ENCODE measurements around the gene JRKL. TPM values are rescaled to one million over a fixed set of nuclear protein-coding genes. Genes with fewer than 3 reads are reported as not detected.

The JRKL gene
- total and polyA plus RNA-seq, 4 donors, result 6.3 to 15.4 (median 10.0) TPM

GRCh38 chr11:96388891-96389719, 708 bp upstream of the JRKL start:
- DNase-seq, result no peak
- Histone ChIP-seq H3K27ac (ENCODE audit: low read depth in 1 of 2, low read length in 2 of 2) (peak overlapping the region in 1 of 2 donors; percentile 16), H3K4me3 (ENCODE audit: low read length in 2 of 2) (peak overlapping the region; percentile 79 to 99), H3K27me3 (ENCODE audit: control insufficient read depth in 1 of 2, insufficient read depth in 2 of 2, low read length in 1 of 2) (no peaks in the 10 kb centered on the region), H3K9me3 (ENCODE audit: control insufficient read depth, low read length) (no peaks in the 10 kb centered on the region), H3K36me3 (ENCODE audit: control insufficient read depth in 1 of 2, insufficient read depth in 2 of 2, low read length in 1 of 2) (no peaks in the 10 kb centered on the region), H3K4me1 (ENCODE audit: control insufficient read depth in 1 of 2, insufficient read depth in 2 of 2, low read length in 2 of 2) (peaks cover 0 to 3% of the 10 kb centered on the region in 2 donors)
- ATAC-seq (ENCODE audit: low FRiP score), result peak; percentile 61
- WGBS, 2 donors, result 0 to 1% methylated on average over 30 of the region's 30 CpGs
- intact Hi-C loops (cut with DNase I), result loop anchor here in 1 of 2 donors (10.0 kb wide), 1 partner anchor 544 kb away; no protein-coding TSS in a partner anchor

- intact Hi-C loops (cut with DNase I), result loop anchor here in 1 of 2 donors (5.0 kb wide), 1 partner anchor 538 kb away; no protein-coding TSS in a partner anchor
- WGBS, 2 donors, result 3 to 4% methylated on average over 6 of the region's 6 CpGs
Measured at GRCh38 chr11:96390488-96390792, 627 bp downstream of the JRKL start.

GRCh38 chr11:96391698-96392307, 2.0 kb downstream of the JRKL start:
- Histone ChIP-seq H3K4me1 (ENCODE audit: control insufficient read depth in 1 of 2, insufficient read depth in 2 of 2, low read length in 2 of 2) (peaks cover 0 to 3% of the 10 kb centered on the region in 2 donors), H3K36me3 (ENCODE audit: control insufficient read depth in 1 of 2, insufficient read depth in 2 of 2, low read length in 1 of 2) (no peaks in the 10 kb centered on the region), H3K4me3 (ENCODE audit: low read length in 2 of 2) (no peak overlapping the region), H3K27me3 (ENCODE audit: control insufficient read depth in 1 of 2, insufficient read depth in 2 of 2, low read length in 1 of 2) (no peaks in the 10 kb centered on the region), H3K27ac (ENCODE audit: low read depth in 1 of 2, low read length in 2 of 2) (no peak overlapping the region), H3K9me3 (ENCODE audit: control insufficient read depth, low read length) (no peaks in the 10 kb centered on the region)
- ATAC-seq (ENCODE audit: low FRiP score) (no peak), DNase-seq (no peak)
- WGBS, 2 donors, result 98% methylated on average over 3 of the region's 3 CpGs
- intact Hi-C loops (cut with DNase I), result loop anchor here in 1 of 2 donors (5.0 kb wide), 1 partner anchor 540 kb away; no protein-coding TSS in a partner anchor

More at GRCh38 chr11:96390488-96390792, 627 bp downstream of the JRKL start:
- DNase-seq (no peak), ATAC-seq (ENCODE audit: low FRiP score) (no peak)
- Histone ChIP-seq H3K27me3 (ENCODE audit: control insufficient read depth in 1 of 2, insufficient read depth in 2 of 2, low read length in 1 of 2) (no peaks in the 10 kb centered on the region), H3K4me1 (ENCODE audit: control insufficient read depth in 1 of 2, insufficient read depth in 2 of 2, low read length in 2 of 2) (peaks cover 0 to 3% of the 10 kb centered on the region in 2 donors), H3K4me3 (ENCODE audit: low read length in 2 of 2) (peak overlapping the region; percentile 20 to 72), H3K27ac (ENCODE audit: low read depth in 1 of 2, low read length in 2 of 2) (peak overlapping the region in 1 of 2 donors; percentile 0), H3K9me3 (ENCODE audit: control insufficient read depth, low read length) (no peaks in the 10 kb centered on the region), H3K36me3 (ENCODE audit: control insufficient read depth in 1 of 2, insufficient read depth in 2 of 2, low read length in 1 of 2) (no peaks in the 10 kb centered on the region)

GRCh38 chr11:96393753-96394348, 4.0 kb downstream of the JRKL start:
- intact Hi-C loops (cut with DNase I), result loop anchor here in 1 of 2 donors (5.0 kb wide), 1 partner anchor 542 kb away; no protein-coding TSS in a partner anchor

GRCh38 chr11:96394773-96395172, 5.0 kb downstream of the JRKL start:
- H3K27me3 ChIP-seq (ENCODE audit: control insufficient read depth in 1 of 2, insufficient read depth in 2 of 2, low read length in 1 of 2), result no peaks in the 10 kb centered on the region
- intact Hi-C loops (cut with DNase I), result loop anchor here in 1 of 2 donors (5.0 kb wide), 1 partner anchor 542 kb away; no protein-coding TSS in a partner anchor
- no peak for DNase-seq

More at GRCh38 chr11:96393753-96394348, 4.0 kb downstream of the JRKL start:
- Histone ChIP-seq H3K27ac (ENCODE audit: low read depth in 1 of 2, low read length in 2 of 2) (no peak overlapping the region), H3K9me3 (ENCODE audit: control insufficient read depth, low read length) (no peaks in the 10 kb centered on the region), H3K4me1 (ENCODE audit: control insufficient read depth in 1 of 2, insufficient read depth in 2 of 2, low read length in 2 of 2) (peaks cover 0 to 3% of the 10 kb centered on the region in 2 donors), H3K27me3 (ENCODE audit: control insufficient read depth in 1 of 2, insufficient read depth in 2 of 2, low read length in 1 of 2) (no peaks in the 10 kb centered on the region), H3K36me3 (ENCODE audit: control insufficient read depth in 1 of 2, insufficient read depth in 2 of 2, low read length in 1 of 2) (no peaks in the 10 kb centered on the region), H3K4me3 (ENCODE audit: low read length in 2 of 2) (no peak overlapping the region)
- no peak for ATAC-seq (ENCODE audit: low FRiP score)
- DNase-seq, result no peak
- WGBS, 2 donors, result 4 to 9% methylated on average over 1 of the region's 1 CpG

GRCh38 chr11:96396637-96397036, 6.8 kb downstream of the JRKL start:
- H3K27me3 ChIP-seq (ENCODE audit: control insufficient read depth in 1 of 2, insufficient read depth in 2 of 2, low read length in 1 of 2), result no peaks in the 10 kb centered on the region
- H3K36me3 ChIP-seq (ENCODE audit: control insufficient read depth in 1 of 2, insufficient read depth in 2 of 2, low read length in 1 of 2), result no peaks in the 10 kb centered on the region
- no peak overlapping the region for H3K27ac ChIP-seq (ENCODE audit: low read depth in 1 of 2, low read length in 2 of 2)
- H3K4me1 ChIP-seq (ENCODE audit: control insufficient read depth in 1 of 2, insufficient read depth in 2 of 2, low read length in 2 of 2), result no peaks in the 10 kb centered on the region
- DNase-seq, result no peak
- 69 to 71% methylated on average over 4 of the region's 4 CpGs for WGBS, 2 donors
- no peak for ATAC-seq (ENCODE audit: low FRiP score)
- intact Hi-C loops (cut with DNase I), result no loop called here
- no peak overlapping the region for H3K4me3 ChIP-seq (ENCODE audit: low read length in 2 of 2)
- H3K9me3 ChIP-seq (ENCODE audit: control insufficient read depth, low read length), result no peaks in the 10 kb centered on the region

More at GRCh38 chr11:96394773-96395172, 5.0 kb downstream of the JRKL start:
- Histone ChIP-seq H3K4me3 (ENCODE audit: low read length in 2 of 2) (no peak overlapping the region), H3K9me3 (ENCODE audit: control insufficient read depth, low read length) (no peaks in the 10 kb centered on the region), H3K4me1 (ENCODE audit: control insufficient read depth in 1 of 2, insufficient read depth in 2 of 2, low read length in 2 of 2) (peaks cover 0 to 3% of the 10 kb centered on the region in 2 donors), H3K27ac (ENCODE audit: low read depth in 1 of 2, low read length in 2 of 2) (no peak overlapping the region), H3K36me3 (ENCODE audit: control insufficient read depth in 1 of 2, insufficient read depth in 2 of 2, low read length in 1 of 2) (no peaks in the 10 kb centered on the region)
- ATAC-seq (ENCODE audit: low FRiP score), result no peak

- ATAC-seq (ENCODE audit: low FRiP score) (no peak), DNase-seq (no peak)
- Histone ChIP-seq H3K27me3 (ENCODE audit: control insufficient read depth in 1 of 2, insufficient read depth in 2 of 2, low read length in 1 of 2) (no peaks in the 10 kb centered on the region), H3K9me3 (ENCODE audit: control insufficient read depth, low read length) (no peaks in the 10 kb centered on the region), H3K36me3 (ENCODE audit: control insufficient read depth in 1 of 2, insufficient read depth in 2 of 2, low read length in 1 of 2) (no peaks in the 10 kb centered on the region), H3K4me1 (ENCODE audit: control insufficient read depth in 1 of 2, insufficient read depth in 2 of 2, low read length in 2 of 2) (no peaks in the 10 kb centered on the region), H3K27ac (ENCODE audit: low read depth in 1 of 2, low read length in 2 of 2) (no peak overlapping the region), H3K4me3 (ENCODE audit: low read length in 2 of 2) (no peak overlapping the region)
- 96 to 97% methylated on average over 3 of the region's 3 CpGs for WGBS, 2 donors
- intact Hi-C loops (cut with DNase I), result no loop called here
Measured at GRCh38 chr11:96397863-96398262, 8.1 kb downstream of the JRKL start.

GRCh38 chr11:96400697-96401096, 10.9 kb downstream of the JRKL start:
- Histone ChIP-seq H3K4me3 (ENCODE audit: low read length in 2 of 2) (no peak overlapping the region), H3K27me3 (ENCODE audit: control insufficient read depth in 1 of 2, insufficient read depth in 2 of 2, low read length in 1 of 2) (no peaks in the 10 kb centered on the region), H3K9me3 (ENCODE audit: control insufficient read depth, low read length) (no peaks in the 10 kb centered on the region), H3K36me3 (ENCODE audit: control insufficient read depth in 1 of 2, insufficient read depth in 2 of 2, low read length in 1 of 2) (no peaks in the 10 kb centered on the region), H3K4me1 (ENCODE audit: control insufficient read depth in 1 of 2, insufficient read depth in 2 of 2, low read length in 2 of 2) (no peaks in the 10 kb centered on the region), H3K27ac (ENCODE audit: low read depth in 1 of 2, low read length in 2 of 2) (no peak overlapping the region)
- intact Hi-C loops (cut with DNase I), result no loop called here
- WGBS, 2 donors, result 91 to 92% methylated on average over 1 of the region's 1 CpG
- ATAC-seq (ENCODE audit: low FRiP score), result no peak
- no peak for DNase-seq

All from aorta (tissue), 5 donors.